ENCODE results near the gene TANC1. TPM values are rescaled to one million over a fixed set of nuclear protein-coding genes. Genes with fewer than 3 reads are reported as not detected.

Gene TANC1
- total and polyA plus RNA-seq, 4 donors: 23.0 to 31.6 (median 25.0) TPM

DNA sequence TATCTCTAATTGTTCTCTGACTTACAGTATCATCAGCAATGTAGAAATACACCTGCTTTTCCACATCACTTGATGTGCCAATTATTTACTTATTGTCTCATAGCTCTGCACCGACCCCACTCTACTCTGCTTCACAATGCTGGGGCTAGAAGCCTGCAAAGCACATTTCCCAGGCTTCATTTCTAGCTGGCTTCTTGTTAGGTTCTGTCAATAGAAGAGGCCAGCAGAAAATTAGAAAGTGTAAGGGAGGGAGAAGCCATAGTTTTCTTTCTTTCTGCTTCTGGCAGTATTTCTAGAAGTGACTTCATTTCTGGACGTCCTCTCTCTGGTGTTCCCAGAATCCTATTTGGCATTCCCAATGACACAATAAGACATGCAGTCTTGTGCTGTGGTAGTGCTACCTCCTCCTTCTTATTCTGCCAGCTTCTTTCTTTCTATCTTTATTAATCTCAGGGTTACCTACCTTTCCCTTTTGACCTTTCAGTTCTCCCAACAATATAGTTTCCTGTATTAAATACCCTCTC is 12.5 kb upstream of the TANC1 start:
- Histone ChIP-seq H3K27me3 (ENCODE audit: control insufficient read depth, insufficient read depth, low read length) (peaks cover 3% of the 10 kb centered on the region), H3K9me3 (ENCODE audit: control insufficient read depth, insufficient read depth, low read length) (no peaks in the 10 kb centered on the region), H3K4me3 (ENCODE audit: low read depth, low read length) (no peak overlapping the region), H3K27ac (ENCODE audit: low read depth, low read length) (no peak overlapping the region), H3K4me1 (ENCODE audit: control insufficient read depth, insufficient read depth, low read length) (peaks cover 8% of the 10 kb centered on the region), H3K36me3 (ENCODE audit: control insufficient read depth, insufficient read depth, low read length) (no peaks in the 10 kb centered on the region)
- WGBS (ENCODE audit: insufficient coverage): no CpG with 5 or more reads among the region's 2 CpGs
- peak in 2 of 6 donors; percentile 10 to 31 for DNase-seq (ENCODE audit: low read depth in 4 of 6, low spot score in 6 of 6)

DNA sequence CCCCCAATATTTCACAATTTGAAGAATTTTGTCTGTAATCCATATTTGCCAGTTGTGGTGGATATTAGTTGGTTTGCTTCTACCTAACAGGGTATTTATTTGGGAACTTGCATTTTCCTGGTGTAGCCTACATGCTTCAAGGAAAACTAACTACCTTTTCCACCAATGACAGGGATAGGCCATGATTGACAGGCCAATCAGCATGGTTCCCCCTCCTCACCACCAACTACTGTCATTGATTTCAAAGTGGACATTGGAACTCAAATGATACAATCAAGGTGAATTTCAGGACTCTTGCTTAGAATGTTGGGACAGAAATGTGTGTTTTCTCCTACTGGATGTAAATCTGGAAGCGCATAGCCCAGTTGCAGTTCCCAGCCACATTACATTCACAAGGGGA is 10.1 kb upstream of the TANC1 start:
- peaks cover 8% of the 10 kb centered on the region for H3K4me1 ChIP-seq (ENCODE audit: control insufficient read depth, insufficient read depth, low read length)
- no peak for DNase-seq (ENCODE audit: low read depth in 4 of 6, low spot score in 6 of 6)
- WGBS (ENCODE audit: insufficient coverage): no CpG with 5 or more reads among the region's 1 CpG
- no peaks in the 10 kb centered on the region for H3K9me3 ChIP-seq (ENCODE audit: control insufficient read depth, insufficient read depth, low read length)
- H3K4me3 ChIP-seq (ENCODE audit: low read depth, low read length): no peak overlapping the region
- peaks cover 2% of the 10 kb centered on the region for H3K27me3 ChIP-seq (ENCODE audit: control insufficient read depth, insufficient read depth, low read length)
- H3K27ac ChIP-seq (ENCODE audit: low read depth, low read length): no peak overlapping the region
- no peaks in the 10 kb centered on the region for H3K36me3 ChIP-seq (ENCODE audit: control insufficient read depth, insufficient read depth, low read length)

DNA sequence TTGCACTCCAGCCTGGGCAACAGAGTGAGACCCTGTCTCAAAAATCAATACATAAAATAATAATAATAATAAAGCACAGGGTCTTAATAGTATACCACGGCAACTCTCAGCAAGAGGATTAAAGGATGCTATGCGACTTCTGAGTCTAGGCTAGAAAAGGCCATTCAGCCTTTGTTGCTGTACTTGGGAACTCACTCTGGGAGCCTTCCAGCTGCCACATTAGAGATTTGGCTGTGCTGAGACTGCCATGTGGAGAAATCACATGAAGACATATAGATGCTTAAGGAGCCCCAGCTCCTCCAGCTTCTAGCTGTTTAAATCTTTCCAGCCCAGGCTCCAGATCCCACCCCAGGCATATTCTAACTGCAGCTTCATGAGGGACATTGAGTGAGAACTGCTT is 8.2 kb upstream of the TANC1 start:
- Histone ChIP-seq H3K27ac (ENCODE audit: low read depth, low read length) (no peak overlapping the region), H3K27me3 (ENCODE audit: control insufficient read depth, insufficient read depth, low read length) (peaks cover 8% of the 10 kb centered on the region), H3K4me1 (ENCODE audit: control insufficient read depth, insufficient read depth, low read length) (no peaks in the 10 kb centered on the region), H3K9me3 (ENCODE audit: control insufficient read depth, insufficient read depth, low read length) (no peaks in the 10 kb centered on the region), H3K4me3 (ENCODE audit: low read depth, low read length) (no peak overlapping the region), H3K36me3 (ENCODE audit: control insufficient read depth, insufficient read depth, low read length) (no peaks in the 10 kb centered on the region)
- DNase-seq (ENCODE audit: low read depth in 4 of 6, low spot score in 6 of 6): peak in 2 of 6 donors; percentile 9 to 53
- 75% methylated on average over 1 of the region's 2 CpGs for WGBS (ENCODE audit: insufficient coverage)

- H3K4me3 ChIP-seq (ENCODE audit: low read depth, low read length): no peak overlapping the region
- WGBS (ENCODE audit: insufficient coverage): no CpG with 5 or more reads among the region's 1 CpG
- H3K9me3 ChIP-seq (ENCODE audit: control insufficient read depth, insufficient read depth, low read length): no peaks in the 10 kb centered on the region
- DNase-seq (ENCODE audit: low read depth in 4 of 6, low spot score in 6 of 6): no peak
- no peak overlapping the region for H3K27ac ChIP-seq (ENCODE audit: low read depth, low read length)
- H3K36me3 ChIP-seq (ENCODE audit: control insufficient read depth, insufficient read depth, low read length): no peaks in the 10 kb centered on the region
- peaks cover 11% of the 10 kb centered on the region for H3K27me3 ChIP-seq (ENCODE audit: control insufficient read depth, insufficient read depth, low read length)
- H3K4me1 ChIP-seq (ENCODE audit: control insufficient read depth, insufficient read depth, low read length): no peaks in the 10 kb centered on the region
Observed at GRCh38 chr2:158962074-158962473, 6.4 kb upstream of the TANC1 start.

DNA sequence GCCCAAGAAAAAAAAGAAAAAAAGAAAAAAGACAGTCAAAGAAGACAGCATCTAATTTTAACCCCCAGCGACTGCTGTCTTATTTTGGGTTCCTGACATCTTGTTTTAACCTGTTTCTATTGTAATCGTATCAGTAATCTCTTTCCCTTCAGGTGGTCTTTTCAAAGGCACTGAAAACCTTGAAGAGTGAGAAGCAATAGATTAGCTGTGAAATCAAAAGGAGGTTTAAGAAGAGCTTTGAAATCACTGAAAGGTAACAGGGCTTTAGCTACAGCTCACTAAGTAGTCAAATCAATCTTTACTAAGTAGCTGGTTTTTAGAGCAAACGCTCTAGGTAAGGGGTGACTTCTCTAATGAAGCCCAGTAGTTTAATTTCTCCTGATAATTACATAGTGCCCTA is 5.4 kb upstream of the TANC1 start:
- no peak overlapping the region for H3K4me3 ChIP-seq (ENCODE audit: low read depth, low read length)

GRCh38 chr2:158965107-158965506 is 3.3 kb upstream of the TANC1 start:
- no peaks in the 10 kb centered on the region for H3K9me3 ChIP-seq (ENCODE audit: control insufficient read depth, insufficient read depth, low read length)
- H3K27ac ChIP-seq (ENCODE audit: low read depth, low read length): peak overlapping the region; percentile 99
- no peaks in the 10 kb centered on the region for H3K36me3 ChIP-seq (ENCODE audit: control insufficient read depth, insufficient read depth, low read length)
- peaks cover 35% of the 10 kb centered on the region for H3K27me3 ChIP-seq (ENCODE audit: control insufficient read depth, insufficient read depth, low read length)
- WGBS (ENCODE audit: insufficient coverage): 41% methylated on average over 2 of the region's 5 CpGs
- peak in 2 of 6 donors; percentile 18 to 28 for DNase-seq (ENCODE audit: low read depth in 4 of 6, low spot score in 6 of 6)
- no peak overlapping the region for H3K4me3 ChIP-seq (ENCODE audit: low read depth, low read length)
- peaks cover 20% of the 10 kb centered on the region for H3K4me1 ChIP-seq (ENCODE audit: control insufficient read depth, insufficient read depth, low read length)

More for the DNA sequence above, 5.4 kb upstream of the TANC1 start:
- WGBS (ENCODE audit: insufficient coverage): no CpG with 5 or more reads among the region's 3 CpGs
- H3K27me3 ChIP-seq (ENCODE audit: control insufficient read depth, insufficient read depth, low read length): peaks cover 21% of the 10 kb centered on the region
- H3K4me1 ChIP-seq (ENCODE audit: control insufficient read depth, insufficient read depth, low read length): peaks cover 8% of the 10 kb centered on the region
- H3K36me3 ChIP-seq (ENCODE audit: control insufficient read depth, insufficient read depth, low read length): no peaks in the 10 kb centered on the region
- H3K27ac ChIP-seq (ENCODE audit: low read depth, low read length): no peak overlapping the region
- peak in 1 of 6 donors; percentile 53 for DNase-seq (ENCODE audit: low read depth in 4 of 6, low spot score in 6 of 6)
- H3K9me3 ChIP-seq (ENCODE audit: control insufficient read depth, insufficient read depth, low read length): no peaks in the 10 kb centered on the region

GRCh38 chr2:158965641-158966040 is 2.8 kb upstream of the TANC1 start:
- H3K4me3 ChIP-seq (ENCODE audit: low read depth, low read length): no peak overlapping the region
- H3K4me1 ChIP-seq (ENCODE audit: control insufficient read depth, insufficient read depth, low read length): peaks cover 21% of the 10 kb centered on the region
- H3K27me3 ChIP-seq (ENCODE audit: control insufficient read depth, insufficient read depth, low read length): peaks cover 38% of the 10 kb centered on the region
- no peaks in the 10 kb centered on the region for H3K9me3 ChIP-seq (ENCODE audit: control insufficient read depth, insufficient read depth, low read length)
- DNase-seq (ENCODE audit: low read depth in 4 of 6, low spot score in 6 of 6): peak in 2 of 6 donors; percentile 14 to 70
- no CpG with 5 or more reads among the region's 3 CpGs for WGBS (ENCODE audit: insufficient coverage)
- H3K36me3 ChIP-seq (ENCODE audit: control insufficient read depth, insufficient read depth, low read length): no peaks in the 10 kb centered on the region
- H3K27ac ChIP-seq (ENCODE audit: low read depth, low read length): peak overlapping the region; percentile 99

DNA sequence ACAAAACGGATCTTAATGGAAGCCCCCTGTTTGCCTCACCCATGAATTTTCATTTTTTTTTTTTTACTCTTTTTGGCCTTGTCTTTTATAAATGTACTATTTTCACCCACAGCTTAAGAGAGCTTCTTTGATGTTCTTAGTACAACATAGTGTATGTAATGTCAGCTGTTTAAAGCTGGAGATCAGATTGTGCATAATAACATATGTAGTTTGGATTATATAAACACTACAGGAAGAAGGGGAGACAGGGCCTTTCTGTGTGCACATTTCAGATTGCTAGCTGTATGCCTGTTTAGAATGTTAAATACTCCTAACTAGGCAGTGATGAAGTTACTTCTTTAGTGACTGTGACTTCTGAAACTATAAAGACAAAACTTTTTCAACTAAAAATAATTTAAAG is 2.1 kb upstream of the TANC1 start:
- DNase-seq (ENCODE audit: low read depth in 4 of 6, low spot score in 6 of 6): peak in 2 of 6 donors; percentile 33 to 48

GRCh38 chr2:158967114-158967730 is 1.2 kb upstream of the TANC1 start:
- WGBS (ENCODE audit: insufficient coverage): 11% methylated on average over 9 of the region's 12 CpGs
- Histone ChIP-seq H3K27me3 (ENCODE audit: control insufficient read depth, insufficient read depth, low read length) (peaks cover 42% of the 10 kb centered on the region), H3K9me3 (ENCODE audit: control insufficient read depth, insufficient read depth, low read length) (no peaks in the 10 kb centered on the region), H3K27ac (ENCODE audit: low read depth, low read length) (peak overlapping the region; percentile 99), H3K4me1 (ENCODE audit: control insufficient read depth, insufficient read depth, low read length) (peaks cover 21% of the 10 kb centered on the region), H3K4me3 (ENCODE audit: low read depth, low read length) (peak overlapping the region; percentile 77), H3K36me3 (ENCODE audit: control insufficient read depth, insufficient read depth, low read length) (no peaks in the 10 kb centered on the region)
- no peak for DNase-seq (ENCODE audit: low read depth in 4 of 6, low spot score in 6 of 6)

More for the DNA sequence above, 2.1 kb upstream of the TANC1 start:
- Histone ChIP-seq H3K4me1 (ENCODE audit: control insufficient read depth, insufficient read depth, low read length) (peaks cover 21% of the 10 kb centered on the region), H3K27me3 (ENCODE audit: control insufficient read depth, insufficient read depth, low read length) (peaks cover 42% of the 10 kb centered on the region), H3K9me3 (ENCODE audit: control insufficient read depth, insufficient read depth, low read length) (no peaks in the 10 kb centered on the region), H3K36me3 (ENCODE audit: control insufficient read depth, insufficient read depth, low read length) (no peaks in the 10 kb centered on the region), H3K27ac (ENCODE audit: low read depth, low read length) (peak overlapping the region; percentile 99), H3K4me3 (ENCODE audit: low read depth, low read length) (no peak overlapping the region)
- WGBS (ENCODE audit: insufficient coverage): no CpG with 5 or more reads among the region's 1 CpG
